HT1080 (cell line): ENCODE results near the gene SMARCAL1. TPM values are rescaled to one million over a fixed set of nuclear protein-coding genes. Genes with fewer than 3 reads are reported as not detected.

Source experiments
- DNase-seq: peaks from one replicate; pipeline ENCODE4 v3.0.0-alpha.2; 2015; ENCODE audit warnings: low read depth
- total RNA-seq: library from RNA; depleted of rRNA; stranded (reverse); fragments of >200 nt; shearing (Covaris generic); gene quantifications from 2 replicates; pipeline ENCODE4 v1.2.3, GENCODE V29; 2014

Gene SMARCAL1
- total RNA-seq, 1 experiment from 2014 or later, result 14.6 TPM

DNA sequence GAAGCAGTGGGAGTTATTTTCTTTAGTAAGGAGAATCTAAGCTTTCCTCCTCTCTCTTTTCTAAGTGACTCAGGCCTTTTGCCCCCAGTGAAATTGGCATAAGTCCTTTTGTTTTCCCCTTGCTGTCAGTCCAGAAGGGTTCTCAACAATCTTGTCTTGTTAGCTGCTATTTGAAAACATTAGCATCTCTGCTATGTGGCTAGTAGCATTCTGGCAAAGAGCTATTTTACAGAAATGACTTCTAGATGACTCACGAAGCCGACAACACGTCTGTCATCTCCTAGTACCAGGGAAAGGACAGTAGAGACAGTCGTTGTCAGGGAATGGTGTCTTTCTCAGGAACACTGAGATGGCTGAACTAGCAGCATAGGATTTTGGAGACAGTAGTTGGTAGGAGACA is 14.7 kb downstream of the SMARCAL1 start:
- DNase-seq, result peak; percentile 87

DNA sequence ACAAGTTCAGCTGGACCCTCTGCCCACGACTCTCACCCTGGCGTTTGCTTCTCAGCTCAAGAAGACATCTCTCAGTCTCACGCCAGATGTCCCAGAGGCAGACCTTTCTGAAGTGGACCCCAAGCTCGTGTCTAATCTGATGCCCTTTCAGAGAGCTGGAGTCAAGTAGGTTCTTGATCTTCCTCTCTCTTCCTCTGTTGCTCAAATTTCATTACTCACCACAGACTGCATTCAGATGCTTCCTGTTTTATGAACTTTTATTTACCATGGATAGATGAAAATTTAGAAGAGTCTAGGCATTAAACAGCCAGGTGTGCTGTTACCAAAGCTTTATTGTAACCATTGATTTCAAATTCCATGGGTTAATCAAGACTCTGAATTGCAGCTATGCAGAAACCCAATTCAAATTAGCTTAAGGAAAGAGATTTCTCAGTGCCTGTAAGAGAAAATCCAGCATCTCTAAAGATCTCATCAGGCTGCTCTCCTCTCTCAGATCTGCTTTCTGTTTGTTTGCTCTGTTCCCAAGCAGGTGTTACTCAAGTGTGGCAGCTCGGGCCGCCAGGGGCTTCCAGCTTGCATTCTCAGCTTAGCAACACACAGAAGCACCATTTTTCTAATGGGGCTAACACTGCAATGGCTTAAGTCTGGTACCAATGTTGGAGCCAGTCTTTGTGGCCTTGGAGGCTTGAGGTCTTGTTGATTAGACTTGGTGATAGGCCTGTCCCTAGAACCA is 16.5 kb downstream of the SMARCAL1 start:
- no peak for DNase-seq

DNA sequence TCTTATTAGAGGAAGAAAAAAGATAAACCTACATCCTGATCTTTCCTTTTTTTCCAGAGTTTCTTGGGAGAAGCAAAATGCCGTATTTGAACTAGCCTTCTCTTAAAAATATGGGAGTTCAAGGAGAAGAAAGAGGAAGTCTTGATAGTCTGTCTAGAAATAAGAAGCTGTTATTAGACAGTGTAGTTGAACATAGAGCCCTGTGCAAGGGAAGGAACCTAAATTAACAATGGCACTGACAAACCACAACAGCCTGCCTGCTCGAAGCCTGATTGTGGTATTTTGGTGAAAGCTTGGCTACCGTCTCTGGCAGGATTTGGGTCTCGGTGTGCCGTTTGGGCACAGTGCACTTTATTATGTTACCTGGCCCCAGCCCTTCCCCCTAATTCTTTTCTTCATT is 17.1 kb downstream of the SMARCAL1 start:
- DNase-seq, result no peak

- no peak for DNase-seq
Measured at GRCh38 chr2:216430811-216431530, 18.7 kb downstream of the SMARCAL1 start.

DNA sequence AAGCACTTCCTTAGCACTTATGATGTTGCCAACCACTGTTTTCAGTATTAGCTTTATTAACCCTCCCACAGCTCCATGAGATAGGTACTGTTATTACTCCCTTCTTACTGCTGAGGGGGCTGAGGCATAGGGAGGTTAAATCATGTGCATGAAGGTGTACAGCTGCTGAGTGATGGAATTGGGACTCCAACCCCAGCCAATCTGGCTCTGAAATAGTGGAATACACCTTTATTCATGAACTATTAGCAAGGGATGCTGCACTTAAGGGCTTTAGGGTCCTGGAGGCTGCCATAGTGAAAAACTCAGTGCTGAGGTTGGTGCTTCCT is 19.2 kb downstream of the SMARCAL1 start:
- no peak for DNase-seq

- no peak for DNase-seq
Measured at GRCh38 chr2:216436383-216436782, 24.1 kb downstream of the SMARCAL1 start.

GRCh38 chr2:216441308-216442010 is 29.2 kb downstream of the SMARCAL1 start:
- no peak for DNase-seq

DNA sequence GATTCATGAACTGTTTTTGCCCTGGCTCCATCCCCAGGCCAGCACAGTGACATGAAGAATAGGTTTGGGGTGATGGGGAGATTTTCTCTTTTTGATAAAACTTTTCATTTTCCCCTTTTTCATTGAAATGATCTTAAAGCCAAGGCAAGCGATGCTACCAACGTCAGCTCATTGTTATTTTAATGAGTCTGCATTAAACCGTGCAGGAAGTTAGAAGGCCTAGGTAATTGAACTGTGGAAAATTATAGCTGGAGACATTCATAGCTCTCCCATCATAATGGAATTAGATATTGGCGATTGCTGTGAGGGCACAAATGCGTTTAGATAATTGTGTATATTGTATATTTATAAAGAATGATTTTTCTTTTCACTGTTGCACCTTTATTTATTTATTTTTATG is 33.2 kb downstream of the SMARCAL1 start:
- no peak for DNase-seq

DNA sequence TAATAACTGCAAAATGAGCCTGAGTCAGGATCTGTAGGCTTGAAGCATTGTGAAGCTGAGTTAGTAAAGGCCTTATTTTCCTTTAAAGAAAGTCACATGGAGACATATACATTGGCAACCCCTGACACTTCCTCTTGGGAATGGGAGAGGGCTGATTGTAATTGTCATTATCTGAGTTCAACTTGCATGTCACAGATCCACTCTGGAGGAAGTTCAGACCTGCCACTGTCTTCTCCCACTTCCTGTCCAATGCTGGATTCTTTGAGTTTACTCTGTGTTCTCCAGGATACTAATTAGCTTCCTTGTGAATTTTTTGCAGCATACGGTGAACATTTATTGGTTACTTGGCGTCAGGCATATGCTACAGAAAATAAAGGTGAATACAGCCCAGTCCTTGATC is 34.1 kb downstream of the SMARCAL1 start:
- DNase-seq, result no peak

DNA sequence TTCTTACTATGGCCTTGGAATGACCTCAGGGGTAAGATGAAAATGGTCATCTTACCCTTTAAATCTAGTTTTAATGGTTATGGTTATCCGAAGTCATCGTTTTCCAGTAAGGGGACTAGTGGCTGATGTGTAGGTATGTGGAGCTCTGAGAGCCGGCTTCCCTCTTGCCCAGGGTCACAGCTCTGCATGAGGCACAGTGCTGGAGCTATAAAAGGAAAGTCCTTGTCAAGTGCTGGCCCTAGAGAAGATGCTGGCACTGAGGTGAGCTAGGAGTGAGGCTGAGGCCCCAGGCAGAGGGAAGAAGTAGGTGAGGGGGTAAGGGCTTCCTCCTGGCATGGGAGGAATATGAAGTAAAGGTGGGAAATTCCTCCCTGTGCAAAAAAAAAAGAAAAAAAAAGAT is 35.0 kb downstream of the SMARCAL1 start:
- DNase-seq, result no peak

GRCh38 chr2:216448829-216449228 is 36.5 kb downstream of the SMARCAL1 start:
- no peak for DNase-seq

- DNase-seq, result no peak
Measured at GRCh38 chr2:216450346-216450745, 38.1 kb downstream of the SMARCAL1 start.

- no peak for DNase-seq
Measured at GRCh38 chr2:216450784-216451183, 38.5 kb downstream of the SMARCAL1 start.

- DNase-seq, result no peak
Measured at GRCh38 chr2:216453955-216454614, 41.8 kb downstream of the SMARCAL1 start.

- DNase-seq, result no peak
Measured at GRCh38 chr2:216463148-216463547, 50.9 kb downstream of the SMARCAL1 start.

DNA sequence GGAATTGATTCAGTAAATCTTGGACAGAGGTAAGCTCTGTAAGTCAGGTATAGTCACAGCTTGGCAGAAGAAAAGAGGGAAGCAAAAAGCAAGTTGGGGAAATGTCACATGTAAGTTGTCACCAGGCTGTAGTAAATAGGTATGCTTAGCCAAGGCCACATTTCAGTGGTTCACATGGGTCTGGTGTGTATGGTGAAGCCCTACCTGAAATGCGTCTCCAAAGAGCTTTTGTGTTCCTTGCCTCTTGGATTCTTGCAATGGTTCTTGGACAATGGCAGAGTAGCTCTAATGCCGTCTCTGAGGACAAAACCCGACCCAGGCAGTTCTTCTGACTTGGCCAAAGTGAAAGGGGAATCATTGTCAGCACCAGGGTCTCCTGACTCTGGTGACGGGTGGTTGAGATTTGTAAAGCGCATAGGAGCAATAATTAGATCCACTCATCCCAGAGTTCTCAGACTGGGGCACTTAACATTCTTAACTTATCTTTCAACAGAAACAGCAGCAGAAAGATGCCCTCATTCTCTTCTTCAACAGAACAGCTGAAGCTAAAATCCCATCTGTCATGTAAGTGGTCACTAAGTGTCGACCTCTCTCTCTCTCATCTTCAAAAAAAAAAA is 51.9 kb downstream of the SMARCAL1 start:
- DNase-seq, result no peak

- no peak for DNase-seq
Measured at GRCh38 chr2:216465579-216466195, 53.4 kb downstream of the SMARCAL1 start.

DNA sequence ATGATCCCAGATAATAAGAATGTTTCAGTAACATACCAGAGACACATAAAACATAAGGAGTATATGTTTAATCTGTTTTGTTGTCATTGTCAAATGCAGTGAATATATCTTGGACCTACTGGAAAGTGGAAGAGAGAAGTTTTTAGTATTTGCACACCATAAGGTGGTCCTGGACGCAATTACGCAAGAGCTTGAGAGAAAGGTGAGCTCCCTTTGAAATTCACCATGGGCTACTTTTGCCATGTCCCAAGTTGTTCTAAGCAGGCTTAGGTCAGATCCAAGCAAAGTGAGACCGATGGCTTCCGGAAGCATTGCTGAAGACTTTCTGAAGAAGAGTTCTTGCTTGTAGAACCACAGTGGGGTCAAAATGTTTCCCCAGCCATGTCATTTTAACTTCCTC is 55.6 kb downstream of the SMARCAL1 start:
- DNase-seq, result no peak

- DNase-seq, result no peak
Measured at GRCh38 chr2:216469661-216470060, 57.4 kb downstream of the SMARCAL1 start.

- no peak for DNase-seq
Measured at GRCh38 chr2:216473187-216473586, 60.9 kb downstream of the SMARCAL1 start.
